IMR-90 (cell line): ENCODE measurements around the gene OSBPL8. TPM values are rescaled to one million over a fixed set of nuclear protein-coding genes. Genes with fewer than 3 reads are reported as not detected.
A peak's percentile ranks its signal among the peaks of the same experiment; 100 is the strongest.

Experiments
- ATAC-seq: fragments of 200-7000 bp; cut with Tn5 transposase; 2 replicates; pipeline ENCODE4 v1.9.1; 2020; ENCODE audit warnings: low read depth, mild to moderate bottlenecking, moderate library complexity
- BruUV-seq: library from RNA; stranded (reverse); fragments of 400-500 nt; replicated peaks from 2 replicates; lab custom pipeline; 2021; lab: Mats Ljungman, UMichigan
- CTCF ChIA-PET: fragments of 300-600 bp; formaldehyde crosslinking; extraction: SDS; loops from one replicate; lab custom pipeline; 2021; ENCODE audit warnings: antibody characterized with exemption; lab: Yijun Ruan, JAX
- POLR2A ChIA-PET: fragments of 300-600 bp; sonication (Branson Sonifier 250); formaldehyde crosslinking; loops from one replicate; lab custom pipeline; 2022; ENCODE audit warnings: antibody characterized with exemption; ENCODE audit not compliant: unreplicated experiment; lab: Charles Lee
- DNase-seq: peaks from one replicate; pipeline ENCODE4 v3.0.0; 2013
- H2AFZ ChIP-seq: replicated peaks from 2 replicates; pipeline ENCODE3; 2013; ENCODE audit warnings: low read length, mild to moderate bottlenecking; ENCODE audit not compliant: poor library complexity
- H2AK5ac ChIP-seq: 2 replicates; pipeline ENCODE4 v1.6.1; 2013; ENCODE audit warnings: low read depth, low read length, inconsistent platforms
- H2AK9ac ChIP-seq: replicated peaks from 2 replicates; pipeline ENCODE3; 2013; ENCODE audit warnings: mild to moderate bottlenecking, low read depth, low read length, moderate library complexity; ENCODE audit not compliant: poor library complexity
- H2BK120ac ChIP-seq: 2 replicates; pipeline ENCODE4 v1.6.1; 2013; ENCODE audit warnings: low read depth, low read length, inconsistent platforms
- H2BK15ac ChIP-seq: 3 replicates; pipeline ENCODE4 v1.6.1; 2013; ENCODE audit warnings: low read depth, low read length, inconsistent platforms
- H2BK20ac ChIP-seq: 2 replicates; pipeline ENCODE4 v1.6.1; 2013; ENCODE audit warnings: low read depth, mild to moderate bottlenecking, inconsistent platforms, low read length, moderate library complexity
- H2BK5ac ChIP-seq: 2 replicates; pipeline ENCODE4 v1.6.1; 2013; ENCODE audit warnings: mild to moderate bottlenecking, low read depth, low read length, inconsistent platforms; ENCODE audit not compliant: poor library complexity, severe bottlenecking
- H3K14ac ChIP-seq: replicated peaks from 2 replicates; pipeline ENCODE4 v1.6.1; 2013; ENCODE audit warnings: low read depth, low read length, inconsistent platforms
- H3K18ac ChIP-seq: 2 replicates; pipeline ENCODE4 v1.6.1; 2013; ENCODE audit warnings: low read depth, low read length, control low read depth
- H3K23ac ChIP-seq: 2 replicates; pipeline ENCODE4 v1.6.1; 2013; ENCODE audit warnings: low read depth, low read length, inconsistent platforms
- H3K27ac ChIP-seq: 2 replicates; pipeline ENCODE4 v1.5.1; 2013; ENCODE audit warnings: mild to moderate bottlenecking, control low read depth, low read length; ENCODE audit not compliant: insufficient read depth
- H3K27me3 ChIP-seq: 2 replicates; pipeline ENCODE4 v1.6.1; 2013; ENCODE audit warnings: low read length; ENCODE audit not compliant: control insufficient read depth, insufficient read depth
- H3K36me3 ChIP-seq: 2 replicates; pipeline ENCODE4 v1.6.1; 2013; ENCODE audit warnings: low read length, mixed read lengths; ENCODE audit not compliant: control insufficient read depth, insufficient read depth
- H3K4ac ChIP-seq: 2 replicates; pipeline ENCODE4 v1.6.1; 2013; ENCODE audit warnings: low read depth, low read length, inconsistent platforms
- H3K4me1 ChIP-seq: 2 replicates; pipeline ENCODE4 v1.6.1; 2013; ENCODE audit warnings: low read length, mixed read lengths; ENCODE audit not compliant: control insufficient read depth, insufficient read depth
- H3K4me2 ChIP-seq: 2 replicates; pipeline ENCODE4 v1.6.1; 2013; ENCODE audit warnings: low read depth, mild to moderate bottlenecking, control low read depth, low read length, moderate library complexity
- H3K4me3 ChIP-seq: 2 replicates; pipeline ENCODE4 v1.5.1; 2013; ENCODE audit warnings: low read depth, mild to moderate bottlenecking, control low read depth, low read length, moderate library complexity; ENCODE audit not compliant: insufficient read depth
- H3K56ac ChIP-seq: 2 replicates; pipeline ENCODE4 v1.6.1; 2013; ENCODE audit warnings: low read length, inconsistent platforms; ENCODE audit not compliant: insufficient read depth; ENCODE audit errors: extremely low read depth
- H3K79me1 ChIP-seq, 2 experiments: 2 replicates each; pipeline ENCODE4 v1.6.1; 2013; ENCODE audit warnings: low read length in 2 of 2, inconsistent platforms in 1 of 2, low read depth in 1 of 2
- H3K9ac ChIP-seq: 2 replicates; pipeline ENCODE4 v1.6.1; 2013; ENCODE audit warnings: low read depth, low read length, control low read depth
- H3K9me1 ChIP-seq: 2 replicates; pipeline ENCODE4 v1.6.1; 2013; ENCODE audit warnings: low read length, inconsistent platforms; ENCODE audit not compliant: insufficient read depth
- H3K9me3 ChIP-seq: 2 replicates; pipeline ENCODE4 v1.6.1; 2013; ENCODE audit warnings: low read length; ENCODE audit not compliant: control insufficient read depth, insufficient read depth
- H4K20me1 ChIP-seq: 2 replicates; pipeline ENCODE4 v1.6.1; 2013; ENCODE audit warnings: low read length, inconsistent platforms; ENCODE audit not compliant: insufficient read depth
- H4K5ac ChIP-seq: 2 replicates; pipeline ENCODE4 v1.6.1; 2013; ENCODE audit warnings: mild to moderate bottlenecking, low read depth, low read length, control low read depth
- H4K8ac ChIP-seq, 2 experiments: 2 replicates each; pipeline ENCODE4 v1.6.1; 2013; ENCODE audit warnings: low read depth in 2 of 2, low read length in 2 of 2, control low read depth in 1 of 2, inconsistent platforms in 1 of 2
- H4K91ac ChIP-seq: 2 replicates; pipeline ENCODE4 v1.6.1; 2013; ENCODE audit warnings: low read depth, low read length, inconsistent platforms; ENCODE audit not compliant: insufficient read depth
- CEBPB ChIP-seq: IDR thresholded peaks from 2 replicates; pipeline ENCODE4 v1.6.1; 2012; ENCODE audit warnings: low read depth, low read length, improper control_type of control experiment
- CHD1 ChIP-seq: IDR thresholded peaks from 2 replicates; pipeline ENCODE4 v1.6.1; 2012; ENCODE audit warnings: low read depth, low read length, improper control_type of control experiment
- FOS ChIP-seq: fragments of 150-350 bp; IDR thresholded peaks from 2 replicates; pipeline ENCODE4 v1.6.1; 2016; ENCODE audit warnings: low read depth, low read length
- MXI1 ChIP-seq: IDR thresholded peaks from 2 replicates; pipeline ENCODE4 v1.6.1; 2012; ENCODE audit warnings: low read depth, mild to moderate bottlenecking, low read length, moderate library complexity, borderline replicate concordance
- POLR2A ChIP-seq: IDR thresholded peaks from 2 replicates; pipeline ENCODE4 v1.6.1; 2012; ENCODE audit warnings: mild to moderate bottlenecking, low read depth, low read length
- RAD21 ChIP-seq: IDR thresholded peaks from 2 replicates; pipeline ENCODE4 v1.6.1; 2012; ENCODE audit warnings: low read length, improper control_type of control experiment
- USF2 ChIP-seq: fragments of 150-350 bp; IDR thresholded peaks from 2 replicates; pipeline ENCODE4 v1.6.1; 2017; ENCODE audit warnings: mild to moderate bottlenecking, antibody characterized with exemption, low read length, low read depth
- WGBS, 2 experiments: methylation state at CpG; one replicate each; pipeline versions ENCODE4 v1.1.5 to v1.1.7; 2013; ENCODE audit warnings: missing lambda C conversion rate in 2 of 2; ENCODE audit not compliant: insufficient read length in 1 of 2; ENCODE audit errors: extremely low coverage in 2 of 2; 5-methylcytosine and 5-hydroxymethylcytosine counted together
- dilution Hi-C: fragments of 300-500 bp; cut with HindIII; formaldehyde crosslinking; loops from one replicate; pipeline ENCODE4 v1.14.3; 2018; ENCODE audit warnings: low sequenced_read_pairs; ENCODE audit not compliant: unreplicated experiment
- in situ Hi-C: fragments of 300-500 bp; cut with MboI; formaldehyde crosslinking; loops from 3 replicates; pipeline ENCODE4 v1.14.3; 2019; ENCODE audit warnings: low sequenced_read_pairs, inconsistent platforms, mixed read lengths
- intact Hi-C: fragments of 100-400 bp; cut with micrococcal nuclease; formaldehyde crosslinking; loops from 2 replicates; pipeline ENCODE4 v1.10.0; 2022
- polyA plus RNA-seq, 3 experiments: library from polyadenylated mRNA; depleted of rRNA; stranded (reverse); fragments of >200 nt; gene quantifications; 2 replicates each; pipeline ENCODE4 v1.2.3, GENCODE V29; 2012; ENCODE audit warnings: low replicate concordance in 1 of 3
- total RNA-seq: library from RNA; depleted of rRNA; stranded (reverse); fragments of >200 nt; gene quantifications from 2 replicates; pipeline ENCODE4 v1.2.3, GENCODE V29; 2012

Gene OSBPL8
- total and polyA plus RNA-seq, 2 of the 4 experiments (the other 2 are of a cell fraction) = 17.8 to 24.2 TPM

GRCh38 chr12:76548222-76548837 lies 11.2 kb downstream of the OSBPL8 start:
- H2AK5ac ChIP-seq = no peak overlapping the region
- no peak overlapping the region for H2BK15ac ChIP-seq
- H4K91ac ChIP-seq = no peak overlapping the region
- H3K4ac ChIP-seq = no peak overlapping the region
- no peaks in the 10 kb centered on the region for H3K36me3 ChIP-seq
- no peak overlapping the region for H3K9ac ChIP-seq
- H3K9me1 ChIP-seq = peaks cover 5% of the 10 kb centered on the region; the same call in 1 of the 2 replicates
- H3K27ac ChIP-seq = no peak overlapping the region
- H4K20me1 ChIP-seq = peaks cover 18% of the 10 kb centered on the region; the same call in 1 of the 2 replicates
- H3K23ac ChIP-seq = peak overlapping the region; percentile 13
- H2BK120ac ChIP-seq = no peak overlapping the region
- no peaks in the 10 kb centered on the region for H3K27me3 ChIP-seq
- no peak overlapping the region for H2AK9ac ChIP-seq
- in situ Hi-C loops (no loop called here), dilution Hi-C loops (no loop called here), intact Hi-C loops (no loop called here)
- DNase-seq (no peak), ATAC-seq (peak; percentile 35; the same call in 1 of the 2 replicates)
- no CpG with 5 or more reads among the region's 3 CpGs for WGBS, 2 experiments
- POLR2A ChIA-PET = no interaction called here
- H3K4me1 ChIP-seq = peaks cover 3% of the 10 kb centered on the region; the same call in 1 of the 2 replicates
- H2AFZ ChIP-seq = no peak overlapping the region
- H3K56ac ChIP-seq = no peak overlapping the region
- H4K8ac ChIP-seq = no peak overlapping the region
- CTCF ChIA-PET = no interaction called here
- H3K18ac ChIP-seq = no peak overlapping the region
- no peaks in the 10 kb centered on the region for H3K9me3 ChIP-seq
- TF ChIP-seq MXI1 = no peak
- TF ChIP-seq USF2 = no peak
- TF ChIP-seq CHD1 = no peak
- no peak for TF ChIP-seq CEBPB
- no peak for TF ChIP-seq RAD21
- no peak for TF ChIP-seq POLR2A
- TF ChIP-seq FOS = no peak
- peaks cover 16 to 60% of the 10 kb centered on the region in 2 experiments for H3K79me1 ChIP-seq
- BruUV-seq = no TSS peak
- H4K5ac ChIP-seq = 0 out of 2 replicates have a peak overlapping the region, but pooled peaks have one; percentile 29
- no peak overlapping the region for H3K4me3 ChIP-seq
- 0 out of 2 replicates have a peak overlapping the region, but pooled peaks have one; percentile 37 for H3K4me2 ChIP-seq
- H3K14ac ChIP-seq = no peak overlapping the region
- no peak overlapping the region for H2BK5ac ChIP-seq
- no peak overlapping the region for H2BK20ac ChIP-seq
